HCT116 (cell line): ENCODE results near the gene CCDC92. TPM values are rescaled to one million over a fixed set of nuclear protein-coding genes. Genes with fewer than 3 reads are reported as not detected.

ENCODE experiments used
- ATAC-seq: fragments of 200-7000 bp; cut with Tn5 transposase; 2 replicates; pipeline ENCODE4 v1.9.1; 2020; ENCODE audit warnings: mild to moderate bottlenecking, moderate library complexity
- BruUV-seq: library from RNA; stranded (reverse); fragments of 400-500 nt; replicated peaks from 2 replicates; lab custom pipeline; 2021; lab: Mats Ljungman, UMichigan
- CTCF ChIA-PET: fragments of 300-600 bp; sonication (Branson Sonifier 250); formaldehyde crosslinking; loops from one replicate; lab custom pipeline; 2021; ENCODE audit warnings: antibody characterized with exemption; lab: Charles Lee
- POLR2A ChIA-PET: fragments of 300-600, 350-600 bp; sonication (Branson Sonifier 250); formaldehyde crosslinking; loops from one replicate; lab custom pipeline; 2021; ENCODE audit warnings: antibody characterized with exemption; lab: Charles Lee
- RAD21 ChIA-PET, 2 experiments: fragments of 300-600 bp; sonication (Branson Sonifier 250); formaldehyde crosslinking; loops; one replicate each; lab custom pipeline; 2023; ENCODE audit warnings: low total read pairs in 2 of 2; ENCODE audit not compliant: uncharacterized antibody in 2 of 2, unreplicated experiment in 2 of 2, low non-redundant PET in 1 of 2; lab: Charles Lee
- DNase-seq: peaks from one replicate; pipeline ENCODE4 v3.0.0-alpha.2; 2010; ENCODE audit warnings: low read depth, low spot score
- H2AFZ ChIP-seq: fragments of 200-600 bp; shearing (Covaris generic), sonication (generic); 2 replicates; pipeline ENCODE4 v1.6.1; 2017; ENCODE audit warnings: low read depth, mixed run types, mixed read lengths, antibody characterized with exemption, low read length; ENCODE audit not compliant: poor library complexity, severe bottlenecking
- H3K27ac ChIP-seq: 2 replicates; pipeline ENCODE4 v1.5.1; 2012; ENCODE audit warnings: low read depth, low read length
- H3K27me3 ChIP-seq: fragments of 200-600 bp; sonication (generic); 2 replicates; pipeline ENCODE4 v1.6.1; 2016; ENCODE audit warnings: mixed run types, low read length, mixed read lengths; ENCODE audit not compliant: insufficient read depth
- H3K36me3 ChIP-seq, 2 experiments: fragments of 200-500 bp in 1 of 2; fragments of 200-600 bp in 1 of 2; sonication (Bioruptor generic) in 1 of 2; sonication (generic) in 1 of 2; 2 replicates each; pipeline versions ENCODE4 v1.5.1 to v1.6.1; 2014 to 2016; ENCODE audit warnings: low read length in 2 of 2, inconsistent platforms in 1 of 2, mixed read lengths in 1 of 2, mixed run types in 1 of 2; ENCODE audit not compliant: insufficient read depth in 2 of 2, control insufficient read depth in 1 of 2
- H3K4me1 ChIP-seq, 2 experiments: fragments of 200-600 bp in 1 of 2; sonication (generic) in 1 of 2; 2 replicates each; pipeline versions ENCODE4 v1.5.1 to v1.6.1; 2012 to 2017; ENCODE audit warnings: low read length in 2 of 2, inconsistent platforms in 1 of 2, mild to moderate bottlenecking in 1 of 2, mixed read lengths in 1 of 2, mixed run types in 1 of 2, moderate library complexity in 1 of 2; ENCODE audit not compliant: insufficient read depth in 2 of 2, control insufficient read depth in 1 of 2
- H3K4me2 ChIP-seq: fragments of 200-600 bp; sonication (generic); 2 replicates; pipeline ENCODE4 v1.6.1; 2017; ENCODE audit warnings: mixed run types, low read length, mixed read lengths
- H3K4me3 ChIP-seq, 2 experiments: fragments of 200-600 bp in 1 of 2; sonication (generic) in 1 of 2; replicated peaks in 1 of 2; 2 replicates each; pipeline ENCODE4 v1.5.1; 2011 to 2016; ENCODE audit warnings: low read length in 2 of 2, control low read depth in 1 of 2, low read depth in 1 of 2, mild to moderate bottlenecking in 1 of 2, mixed read lengths in 1 of 2, mixed run types in 1 of 2
- H3K79me2 ChIP-seq: fragments of 200-600 bp; sonication (generic); 2 replicates; pipeline ENCODE4 v1.6.1; 2017; ENCODE audit warnings: mild to moderate bottlenecking, mixed run types, low read length, moderate library complexity, mixed read lengths; ENCODE audit not compliant: insufficient read depth
- H3K9ac ChIP-seq: fragments of 200-600 bp; sonication (generic); 2 replicates; pipeline ENCODE4 v1.6.1; 2016; ENCODE audit warnings: low read length, mixed read lengths
- H3K9me2 ChIP-seq: fragments of 200-600 bp; sonication (generic), shearing (Covaris generic); 2 replicates; pipeline ENCODE4 v1.6.1; 2017; ENCODE audit warnings: mixed run types, mild to moderate bottlenecking, moderate library complexity; ENCODE audit not compliant: insufficient read depth
- H3K9me3 ChIP-seq, 2 experiments: fragments of 200-500 bp in 1 of 2; fragments of 200-600 bp in 1 of 2; sonication (Bioruptor generic) in 1 of 2; sonication (generic) in 1 of 2; 2 replicates each; pipeline ENCODE4 v1.6.1; 2014 to 2017; ENCODE audit warnings: low read length in 2 of 2, mixed read lengths in 2 of 2, inconsistent platforms in 1 of 2, low read depth in 1 of 2, mild to moderate bottlenecking in 1 of 2, mixed run types in 1 of 2, moderate library complexity in 1 of 2; ENCODE audit not compliant: control insufficient read depth in 1 of 2, insufficient read depth in 1 of 2
- H4K20me1 ChIP-seq: fragments of 200-600 bp; sonication (generic), shearing (Covaris generic); 2 replicates; pipeline ENCODE4 v1.6.1; 2017; ENCODE audit warnings: mixed run types, mild to moderate bottlenecking, moderate library complexity; ENCODE audit not compliant: insufficient read depth
- EGR1 ChIP-seq: IDR thresholded peaks from 2 replicates; pipeline ENCODE4 v1.6.1; 2012; ENCODE audit warnings: low read depth
- FOSL1 ChIP-seq: IDR thresholded peaks from 2 replicates; pipeline ENCODE4 v1.6.1; 2012; ENCODE audit warnings: low read depth
- JUND ChIP-seq: IDR thresholded peaks from 2 replicates; pipeline ENCODE4 v1.6.1; 2012
- POLR2A ChIP-seq: IDR thresholded peaks from 2 replicates; pipeline ENCODE4 v1.7.0; 2011; ENCODE audit warnings: borderline replicate concordance; ENCODE audit not compliant: insufficient read depth, insufficient read length; ENCODE audit errors: extremely low read depth
- TCF7L2 ChIP-seq: IDR thresholded peaks from 2 replicates; pipeline ENCODE4 v1.7.0; 2011; ENCODE audit warnings: borderline replicate concordance, inconsistent platforms; ENCODE audit not compliant: insufficient read depth, insufficient read length; ENCODE audit errors: extremely low read depth
- ZFX ChIP-seq: fragments of 450-650 bp; IDR thresholded peaks from 2 replicates; pipeline ENCODE4 v1.6.1; 2017
- intact Hi-C: fragments of 100-400 bp; cut with micrococcal nuclease; formaldehyde crosslinking; loops from 2 replicates; pipeline ENCODE4 v1.10.0; 2022
- total RNA-seq: library from RNA; stranded (reverse); gene quantifications from one replicate; pipeline ENCODE4 v1.2.1, GENCODE V29; 2021; ENCODE audit not compliant: unreplicated experiment
- TF ChIP-seq, protein P1 (sequence below): IDR thresholded peaks from 2 replicates; pipeline ENCODE4 v1.6.1; 2011; ENCODE audit warnings: mild to moderate bottlenecking, low read length, moderate library complexity; ENCODE audit not compliant: insufficient replicate concordance; ENCODE audit errors: extremely low read depth

The CCDC92 gene
- total RNA-seq, 1 experiment from 2014 or later, result 9.7 TPM

DNA sequence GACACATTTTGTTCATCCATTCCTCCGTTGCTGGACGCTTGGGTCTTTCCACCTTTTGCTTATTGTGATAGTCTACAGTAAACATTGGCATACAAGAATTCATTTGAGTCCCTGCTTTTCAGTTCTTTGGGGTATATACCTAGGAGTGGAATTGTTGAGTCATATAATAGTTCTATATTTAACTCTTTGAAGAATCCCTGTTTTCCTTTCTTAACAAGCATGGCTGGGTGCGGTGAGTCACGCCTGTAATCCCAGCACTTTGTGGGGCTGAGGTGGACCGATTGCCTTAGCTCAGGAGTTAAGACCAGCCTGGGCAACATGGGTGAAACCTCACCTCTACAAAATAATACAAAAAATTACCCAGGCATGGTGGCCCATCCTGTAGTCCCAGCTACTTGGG lies 75.4 kb downstream of the CCDC92 start (continued):
- TF ChIP-seq JUND, result peak; percentile 82
- TF ChIP-seq, all 23 proteins: peak for 5

DNA sequence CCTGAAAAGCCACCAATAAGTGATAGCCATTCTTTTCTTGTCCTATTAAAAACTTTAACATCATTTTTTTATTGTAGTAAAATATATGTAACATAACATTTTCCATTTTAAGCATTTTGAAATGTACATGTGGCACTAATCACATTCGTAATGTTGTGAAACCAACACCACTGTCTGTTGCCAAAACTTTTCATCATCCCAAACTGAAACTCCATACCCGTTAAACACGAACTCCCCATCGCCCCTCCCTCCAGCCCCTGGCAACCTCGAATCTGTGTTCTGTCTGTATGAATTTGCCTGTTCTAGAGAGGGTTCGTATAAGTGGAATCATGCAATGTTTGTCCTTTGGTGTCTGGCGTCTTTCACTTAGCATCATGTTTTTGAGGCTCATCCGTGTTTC lies 75.9 kb downstream of the CCDC92 start:
- peak overlapping the region; percentile 6 for H2AFZ ChIP-seq
- BruUV-seq, result no TSS peak
- H3K9me3 ChIP-seq, result no peaks in the 10 kb centered on the region
- peaks cover 27 to 32% of the 10 kb centered on the region in 2 experiments for H3K4me1 ChIP-seq
- H3K36me3 ChIP-seq, result no peaks in the 10 kb centered on the region
- DNase-seq (no peak), ATAC-seq (peak; percentile 10; the same call in 1 of the 2 replicates)
- no peak overlapping the region for H3K9ac ChIP-seq
- RAD21 ChIA-PET, result no interaction called here
- peak overlapping the region; percentile 67 for H3K4me2 ChIP-seq
- no peak overlapping the region for H3K27ac ChIP-seq
- TF ChIP-seq ZFX, result no peak
- TF ChIP-seq TCF7L2, result no peak
- no peak for TF ChIP-seq JUND
- TF ChIP-seq FOSL1, result no peak
- no peak for TF ChIP-seq EGR1
- TF ChIP-seq, protein P1, sequence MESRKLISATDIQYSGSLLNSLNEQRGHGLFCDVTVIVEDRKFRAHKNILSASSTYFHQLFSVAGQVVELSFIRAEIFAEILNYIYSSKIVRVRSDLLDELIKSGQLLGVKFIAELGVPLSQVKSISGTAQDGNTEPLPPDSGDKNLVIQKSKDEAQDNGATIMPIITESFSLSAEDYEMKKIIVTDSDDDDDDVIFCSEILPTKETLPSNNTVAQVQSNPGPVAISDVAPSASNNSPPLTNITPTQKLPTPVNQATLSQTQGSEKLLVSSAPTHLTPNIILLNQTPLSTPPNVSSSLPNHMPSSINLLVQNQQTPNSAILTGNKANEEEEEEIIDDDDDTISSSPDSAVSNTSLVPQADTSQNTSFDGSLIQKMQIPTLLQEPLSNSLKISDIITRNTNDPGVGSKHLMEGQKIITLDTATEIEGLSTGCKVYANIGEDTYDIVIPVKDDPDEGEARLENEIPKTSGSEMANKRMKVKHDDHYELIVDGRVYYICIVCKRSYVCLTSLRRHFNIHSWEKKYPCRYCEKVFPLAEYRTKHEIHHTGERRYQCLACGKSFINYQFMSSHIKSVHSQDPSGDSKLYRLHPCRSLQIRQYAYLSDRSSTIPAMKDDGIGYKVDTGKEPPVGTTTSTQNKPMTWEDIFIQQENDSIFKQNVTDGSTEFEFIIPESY, result no peak
- TF ChIP-seq POLR2A, result no peak
- intact Hi-C loops, result no loop called here
- H4K20me1 ChIP-seq, result no peaks in the 10 kb centered on the region
- no peaks in the 10 kb centered on the region for H3K27me3 ChIP-seq
- CTCF ChIA-PET, result no interaction called here
- H3K9me2 ChIP-seq, result no peaks in the 10 kb centered on the region
- H3K4me3 ChIP-seq, result peak overlapping the region in 1 of 2 experiments; percentile 27; a peak in 2 of 4 replicates
- H3K79me2 ChIP-seq, result no peaks in the 10 kb centered on the region
- POLR2A ChIA-PET, result no interaction called here
